Upper lobe of right lung (tissue), 1 donor: ENCODE measurements around the gene IL15RA. TPM values are rescaled to one million over a fixed set of nuclear protein-coding genes. Genes with fewer than 3 reads are reported as not detected.

Experiments used
- ATAC-seq: fragments of 200-7000 bp; cut with Tn5 transposase; one replicate; pipeline ENCODE4 v1.9.1; 2020; ENCODE audit warnings: mild to moderate bottlenecking, moderate library complexity
- DNase-seq: peaks from one replicate; pipeline ENCODE4 v3.0.0-alpha.2; 2020
- H3K27ac ChIP-seq: fragments of 200-600 bp; one replicate; pipeline ENCODE4 v1.8.0; 2022
- H3K27me3 ChIP-seq: fragments of 200-600 bp; one replicate; pipeline ENCODE4 v1.8.0; 2022; ENCODE audit warnings: mild to moderate bottlenecking
- H3K36me3 ChIP-seq: fragments of 200-600 bp; one replicate; pipeline ENCODE4 v1.8.0; 2022
- H3K4me1 ChIP-seq: fragments of 200-600 bp; one replicate; pipeline ENCODE4 v1.8.0; 2022
- H3K4me3 ChIP-seq: fragments of 200-600 bp; one replicate; pipeline ENCODE4 v1.8.0; 2022; ENCODE audit warnings: mild to moderate bottlenecking
- H3K9me3 ChIP-seq: fragments of 200-600 bp; one replicate; pipeline ENCODE4 v1.8.0; 2022
- intact Hi-C: fragments of 100-400 bp; cut with DNase I; formaldehyde crosslinking; loops from one replicate; pipeline ENCODE4 v1.11.0; 2022
- total RNA-seq: library from RNA; stranded (reverse); fragmentation: NEBNext Ultra II Directional; extraction: Animal tissue kit (Norgen Biotek cat#: 25700); gene quantifications from one replicate; pipeline ENCODE4 v1.2.1, GENCODE V29; 2021
- TF ChIP-seq, protein P1 (sequence below): fragments of 200-600 bp; IDR thresholded peaks from one replicate; pipeline ENCODE4 v1.8.0; 2022; ENCODE audit warnings: antibody characterized with exemption
- donor health status: DM: no; HTN: yes; CAD: no; lungs with severe emphysema.

The IL15RA gene
- total RNA-seq, 1 donor from 2014 or later, result 36.7 TPM

DNA sequence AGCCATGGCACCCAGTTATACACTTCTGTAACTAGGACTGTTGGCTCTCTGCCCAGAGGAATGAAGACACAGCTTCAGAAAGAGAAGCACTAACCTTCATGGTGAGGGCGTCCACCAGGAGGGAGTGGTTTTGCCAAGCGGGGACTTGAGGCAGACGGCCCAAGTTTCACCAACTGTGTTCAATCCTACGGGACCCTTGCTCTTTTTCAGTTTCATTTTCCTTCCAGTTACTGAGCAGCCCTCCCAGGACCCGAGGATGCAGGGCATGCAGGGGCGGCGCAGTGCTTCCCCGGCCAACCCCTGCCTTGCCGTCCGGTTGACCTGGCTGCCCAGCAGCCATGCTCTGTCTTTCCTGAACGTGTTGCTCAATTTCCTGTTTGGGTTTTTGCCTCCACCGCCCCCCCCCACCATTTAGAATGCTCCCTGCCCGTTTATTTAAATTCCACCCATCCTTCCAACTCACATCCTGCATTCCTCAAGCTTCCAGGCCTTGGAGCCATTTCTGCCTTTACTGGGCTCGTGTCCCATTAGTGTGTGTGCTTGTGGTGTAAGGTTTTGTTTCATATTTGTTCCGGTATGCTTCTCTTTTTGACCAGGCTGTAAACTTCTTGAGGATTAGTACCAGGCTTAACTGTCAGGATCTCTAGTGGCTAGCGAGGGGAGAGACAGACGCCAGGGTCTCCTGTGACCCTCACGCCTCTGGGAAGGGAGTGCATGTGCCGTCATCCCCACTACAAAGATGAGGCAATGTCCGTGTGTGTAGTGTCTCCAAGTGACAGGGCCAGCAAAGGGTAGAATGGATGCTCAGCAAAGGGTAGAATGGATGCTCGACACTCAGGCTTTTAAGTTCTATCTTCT, 31.6 kb downstream of the IL15RA start:
- DNase-seq, result peak; percentile 72
- intact Hi-C loops, result no loop called here
- Histone ChIP-seq H3K27ac (peak overlapping the region; percentile 84), H3K4me1 (peaks cover 78% of the 10 kb centered on the region), H3K36me3 (no peaks in the 10 kb centered on the region), H3K4me3 (peak overlapping the region; percentile 44), H3K27me3 (no peaks in the 10 kb centered on the region), H3K9me3 (no peaks in the 10 kb centered on the region)
- TF ChIP-seq, protein P1, sequence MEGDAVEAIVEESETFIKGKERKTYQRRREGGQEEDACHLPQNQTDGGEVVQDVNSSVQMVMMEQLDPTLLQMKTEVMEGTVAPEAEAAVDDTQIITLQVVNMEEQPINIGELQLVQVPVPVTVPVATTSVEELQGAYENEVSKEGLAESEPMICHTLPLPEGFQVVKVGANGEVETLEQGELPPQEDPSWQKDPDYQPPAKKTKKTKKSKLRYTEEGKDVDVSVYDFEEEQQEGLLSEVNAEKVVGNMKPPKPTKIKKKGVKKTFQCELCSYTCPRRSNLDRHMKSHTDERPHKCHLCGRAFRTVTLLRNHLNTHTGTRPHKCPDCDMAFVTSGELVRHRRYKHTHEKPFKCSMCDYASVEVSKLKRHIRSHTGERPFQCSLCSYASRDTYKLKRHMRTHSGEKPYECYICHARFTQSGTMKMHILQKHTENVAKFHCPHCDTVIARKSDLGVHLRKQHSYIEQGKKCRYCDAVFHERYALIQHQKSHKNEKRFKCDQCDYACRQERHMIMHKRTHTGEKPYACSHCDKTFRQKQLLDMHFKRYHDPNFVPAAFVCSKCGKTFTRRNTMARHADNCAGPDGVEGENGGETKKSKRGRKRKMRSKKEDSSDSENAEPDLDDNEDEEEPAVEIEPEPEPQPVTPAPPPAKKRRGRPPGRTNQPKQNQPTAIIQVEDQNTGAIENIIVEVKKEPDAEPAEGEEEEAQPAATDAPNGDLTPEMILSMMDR, result no peak
- ATAC-seq, result peak; percentile 39

DNA sequence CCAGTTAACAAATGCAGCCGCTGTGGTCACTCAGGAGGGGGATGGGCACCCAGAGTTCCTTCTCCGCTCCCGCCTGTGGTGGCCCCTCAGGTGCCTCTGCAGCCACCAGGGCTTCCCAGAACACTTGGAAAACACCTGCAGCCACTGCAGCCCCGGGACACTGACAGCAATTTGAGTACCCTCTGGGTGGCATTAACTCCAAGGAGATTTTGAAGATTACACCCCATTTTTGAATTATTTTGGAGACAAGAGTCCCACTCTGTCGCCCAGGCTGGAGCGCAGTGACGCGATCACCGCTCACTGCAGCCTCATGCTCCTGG, 32.2 kb downstream of the IL15RA start:
- peak overlapping the region; percentile 44 for H3K4me3 ChIP-seq
- no peaks in the 10 kb centered on the region for H3K27me3 ChIP-seq
- no peaks in the 10 kb centered on the region for H3K9me3 ChIP-seq
- peak overlapping the region; percentile 84 for H3K27ac ChIP-seq
- DNase-seq (no peak), ATAC-seq (no peak)
- H3K36me3 ChIP-seq, result no peaks in the 10 kb centered on the region
- intact Hi-C loops, result no loop called here
- TF ChIP-seq, protein P1, result no peak
- H3K4me1 ChIP-seq, result peaks cover 71% of the 10 kb centered on the region

DNA sequence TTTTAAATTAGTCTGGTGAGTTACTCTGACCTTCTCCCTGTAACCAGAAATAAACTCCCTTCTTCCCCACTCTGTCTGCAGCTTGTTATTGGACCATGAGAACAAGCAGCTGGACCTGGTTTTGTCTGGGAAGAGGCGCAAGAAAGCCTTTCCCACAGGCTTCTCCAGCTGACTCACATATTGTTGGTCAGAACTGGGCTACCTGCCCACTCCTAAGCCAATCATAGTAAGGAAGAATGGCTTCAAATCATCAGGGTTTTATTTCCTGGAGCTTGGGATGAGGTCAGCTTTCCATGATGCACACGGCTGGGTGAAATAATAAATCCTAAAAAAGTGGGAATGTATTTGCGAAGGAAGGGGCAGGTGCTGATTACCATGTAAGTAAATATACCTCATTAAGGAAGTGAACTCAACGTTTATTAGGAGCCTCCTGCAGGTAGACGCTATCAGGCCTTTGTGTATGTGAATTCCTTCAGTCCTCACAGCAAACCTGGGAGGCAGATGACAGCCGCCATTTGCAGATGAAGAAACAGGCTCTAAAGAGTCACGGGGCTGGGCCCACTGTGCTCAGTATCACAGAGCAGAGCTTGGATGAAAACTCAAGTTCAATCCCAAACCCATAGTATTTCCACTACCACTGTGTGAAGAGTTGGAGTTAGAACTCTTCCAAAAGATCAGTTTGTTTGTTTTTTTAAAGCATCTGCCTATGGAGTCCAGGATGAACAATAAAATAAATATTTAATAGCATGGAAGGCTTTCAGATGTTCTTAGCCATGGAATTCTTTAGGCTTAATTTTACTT, 32.8 kb downstream of the IL15RA start:
- TF ChIP-seq, protein P1, result no peak
- intact Hi-C loops, result no loop called here
- ATAC-seq (peak; percentile 7), DNase-seq (no peak)
- Histone ChIP-seq H3K27me3 (no peaks in the 10 kb centered on the region), H3K4me1 (peaks cover 66% of the 10 kb centered on the region), H3K36me3 (no peaks in the 10 kb centered on the region), H3K9me3 (no peaks in the 10 kb centered on the region), H3K4me3 (peak overlapping the region; percentile 44), H3K27ac (peak overlapping the region; percentile 84)

DNA sequence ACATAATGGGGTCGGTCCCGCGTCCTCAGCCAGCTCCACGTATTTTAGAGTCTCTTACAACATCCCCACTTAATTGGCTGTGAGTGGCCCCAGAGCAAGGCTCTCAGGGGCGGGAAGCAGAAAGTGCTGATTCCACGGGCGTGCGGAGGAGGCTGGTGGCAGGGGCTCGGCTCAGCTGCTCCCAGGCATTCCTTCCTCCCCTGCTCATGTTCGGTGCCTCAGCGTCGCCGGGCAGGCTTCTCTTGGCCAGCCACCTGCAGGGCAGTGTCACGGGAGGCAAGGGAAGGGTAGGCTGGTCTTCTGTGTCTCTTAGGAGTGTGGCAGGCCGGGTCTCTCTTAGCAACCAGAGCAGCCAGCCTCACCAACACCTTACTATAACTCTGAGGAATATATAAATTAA, 33.8 kb downstream of the IL15RA start:
- Histone ChIP-seq H3K27ac (peak overlapping the region; percentile 84), H3K27me3 (no peaks in the 10 kb centered on the region), H3K4me1 (peaks cover 58% of the 10 kb centered on the region), H3K4me3 (peak overlapping the region; percentile 44), H3K36me3 (peaks cover 5% of the 10 kb centered on the region), H3K9me3 (no peaks in the 10 kb centered on the region)
- TF ChIP-seq, protein P1, result no peak
- ATAC-seq (peak; percentile 57), DNase-seq (peak; percentile 73)
- intact Hi-C loops, result no loop called here

DNA sequence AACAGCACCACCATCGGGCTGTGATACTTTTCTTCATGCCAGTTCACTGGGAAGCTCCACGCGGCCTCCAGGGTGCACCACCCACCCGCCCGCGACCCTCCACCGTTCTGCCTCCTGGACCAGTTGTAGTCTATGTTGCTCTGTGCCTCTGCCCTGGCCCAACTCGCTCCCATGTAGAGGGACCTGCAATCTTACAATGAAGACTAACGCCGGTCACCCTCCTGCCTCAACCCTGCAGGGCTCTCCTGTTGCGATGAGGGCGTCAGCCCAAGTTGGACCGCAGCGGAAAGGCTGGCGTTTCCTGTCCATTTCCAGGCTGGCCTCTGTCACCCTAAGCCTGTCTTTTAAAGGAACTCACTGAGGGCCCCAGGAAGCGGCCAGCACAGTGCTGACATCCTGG, 34.9 kb downstream of the IL15RA start:
- ATAC-seq (peak; percentile 65), DNase-seq (no peak)
- intact Hi-C loops, result no loop called here
- Histone ChIP-seq H3K4me3 (no peak overlapping the region), H3K27ac (peak overlapping the region; percentile 84), H3K27me3 (no peaks in the 10 kb centered on the region), H3K9me3 (no peaks in the 10 kb centered on the region), H3K36me3 (peaks cover 15% of the 10 kb centered on the region), H3K4me1 (peaks cover 54% of the 10 kb centered on the region)
- TF ChIP-seq, protein P1, result no peak
